GM18951 (cell line): ENCODE data around the gene CHKB.
"Not testable (repeated sequence)": the region's sequence is repeated elsewhere in the genome, so short reads cannot be mapped to it uniquely, and the experiment has no call there.

Source experiments
- POLR2A ChIP-seq: IDR thresholded peaks from 4 replicates; pipeline ENCODE4 v1.6.1; 2011; ENCODE audit warnings: mild to moderate bottlenecking; ENCODE audit not compliant: insufficient read length, insufficient read depth; ENCODE audit errors: extremely low read depth
- in situ Hi-C: fragments of 300-500 bp; cut with MboI; formaldehyde crosslinking; loops from one replicate; pipeline ENCODE4 v1.12.0; 2022; ENCODE audit warnings: low sequenced_read_pairs, mixed read lengths, inconsistent platforms; ENCODE audit not compliant: unreplicated experiment

CHKB gene

GRCh38 chr22:50548921-50549790 lies 33.5 kb downstream of the CHKB start:
- in situ Hi-C loops: no loop called here
- no peak for TF ChIP-seq POLR2A

GRCh38 chr22:50548040-50548920 lies 34.4 kb downstream of the CHKB start:
- peak; percentile 67 for TF ChIP-seq POLR2A
- in situ Hi-C loops: no loop called here

- in situ Hi-C loops: no loop called here
- no peak for TF ChIP-seq POLR2A
Measured at GRCh38 chr22:50547263-50547985, 35.2 kb downstream of the CHKB start.

GRCh38 chr22:50546326-50547262 lies 36.1 kb downstream of the CHKB start:
- no peak for TF ChIP-seq POLR2A
- in situ Hi-C loops: no loop called here

- in situ Hi-C loops: no loop called here
Measured at GRCh38 chr22:50545522-50546325, 36.9 kb downstream of the CHKB start, which contains the start of gene KLHDC7B. KLHDC7B (plus strand) TSS chr22:50545899; CDS start chr22:50546244, 345 bp downstream.

GRCh38 chr22:50544746-50545253 lies 37.8 kb downstream of the CHKB start:
- TF ChIP-seq POLR2A: no peak

More at GRCh38 chr22:50545522-50546325, 36.9 kb downstream of the CHKB start, which contains the start of gene KLHDC7B:
- TF ChIP-seq POLR2A: no peak

GRCh38 chr22:50544078-50544745 lies 38.4 kb downstream of the CHKB start:
- TF ChIP-seq POLR2A: peak; percentile 56
- in situ Hi-C loops: no loop called here

More at GRCh38 chr22:50544746-50545253, 37.8 kb downstream of the CHKB start:
- in situ Hi-C loops: no loop called here

GRCh38 chr22:50542416-50542927 lies 40.2 kb downstream of the CHKB start:
- TF ChIP-seq POLR2A: peak; percentile 43
- in situ Hi-C loops: no loop called here

- in situ Hi-C loops: not testable (repeated sequence)
Measured at GRCh38 chr22:50541667-50542026, 41.0 kb downstream of the CHKB start.

- TF ChIP-seq POLR2A: no peak
- in situ Hi-C loops: no loop called here
Measured at GRCh38 chr22:50540381-50540780, 42.3 kb downstream of the CHKB start.

- in situ Hi-C loops: no loop called here
- no peak for TF ChIP-seq POLR2A
Measured at GRCh38 chr22:50537765-50538164, 44.9 kb downstream of the CHKB start.
